Mucosa of stomach (tissue), 1 donor: ENCODE results near the gene TMPRSS6.

Source experiments
- H3K27me3 ChIP-seq: one replicate; pipeline ENCODE4 v1.7.0; 2013; ENCODE audit warnings: mild to moderate bottlenecking, low read length; ENCODE audit not compliant: control insufficient read depth, insufficient read depth
- H3K36me3 ChIP-seq: one replicate; pipeline ENCODE4 v1.7.0; 2013; ENCODE audit warnings: low read length; ENCODE audit not compliant: control insufficient read depth, insufficient read depth
- H3K4me1 ChIP-seq: one replicate; pipeline ENCODE4 v1.7.0; 2013; ENCODE audit warnings: mild to moderate bottlenecking, low read length; ENCODE audit not compliant: control insufficient read depth, insufficient read depth
- H3K4me3 ChIP-seq: one replicate; pipeline ENCODE4 v1.7.0; 2013; ENCODE audit warnings: low read length
- H3K9ac ChIP-seq: one replicate; pipeline ENCODE4 v1.7.0; 2013; ENCODE audit warnings: mild to moderate bottlenecking, low read length, moderate library complexity
- H3K9me3 ChIP-seq: one replicate; pipeline ENCODE4 v1.7.0; 2013; ENCODE audit warnings: mild to moderate bottlenecking, low read length, moderate library complexity; ENCODE audit not compliant: control insufficient read depth
- donor health status: Pancreatic carcinoma.

The TMPRSS6 gene

GRCh38 chr22:37105154-37105553 is 4.4 kb downstream of the TMPRSS6 start:
- H3K27me3 ChIP-seq = peaks cover 3% of the 10 kb centered on the region
- H3K36me3 ChIP-seq = no peaks in the 10 kb centered on the region

GRCh38 chr22:37103656-37104452 is 5.7 kb downstream of the TMPRSS6 start:
- H3K36me3 ChIP-seq = no peaks in the 10 kb centered on the region
- peaks cover 29% of the 10 kb centered on the region for H3K4me1 ChIP-seq
- no peak overlapping the region for H3K4me3 ChIP-seq
- H3K27me3 ChIP-seq = peaks cover 3% of the 10 kb centered on the region
- H3K9ac ChIP-seq = no peak overlapping the region
- no peaks in the 10 kb centered on the region for H3K9me3 ChIP-seq

More at GRCh38 chr22:37105154-37105553, 4.4 kb downstream of the TMPRSS6 start:
- Histone ChIP-seq H3K4me3 (no peak overlapping the region), H3K4me1 (peaks cover 28% of the 10 kb centered on the region), H3K9me3 (no peaks in the 10 kb centered on the region), H3K9ac (no peak overlapping the region)

- Histone ChIP-seq H3K4me3 (no peak overlapping the region), H3K9ac (no peak overlapping the region), H3K4me1 (peaks cover 24% of the 10 kb centered on the region), H3K9me3 (no peaks in the 10 kb centered on the region), H3K36me3 (no peaks in the 10 kb centered on the region), H3K27me3 (peaks cover 6% of the 10 kb centered on the region)
Observed at GRCh38 chr22:37103151-37103550, 6.4 kb downstream of the TMPRSS6 start.

DNA sequence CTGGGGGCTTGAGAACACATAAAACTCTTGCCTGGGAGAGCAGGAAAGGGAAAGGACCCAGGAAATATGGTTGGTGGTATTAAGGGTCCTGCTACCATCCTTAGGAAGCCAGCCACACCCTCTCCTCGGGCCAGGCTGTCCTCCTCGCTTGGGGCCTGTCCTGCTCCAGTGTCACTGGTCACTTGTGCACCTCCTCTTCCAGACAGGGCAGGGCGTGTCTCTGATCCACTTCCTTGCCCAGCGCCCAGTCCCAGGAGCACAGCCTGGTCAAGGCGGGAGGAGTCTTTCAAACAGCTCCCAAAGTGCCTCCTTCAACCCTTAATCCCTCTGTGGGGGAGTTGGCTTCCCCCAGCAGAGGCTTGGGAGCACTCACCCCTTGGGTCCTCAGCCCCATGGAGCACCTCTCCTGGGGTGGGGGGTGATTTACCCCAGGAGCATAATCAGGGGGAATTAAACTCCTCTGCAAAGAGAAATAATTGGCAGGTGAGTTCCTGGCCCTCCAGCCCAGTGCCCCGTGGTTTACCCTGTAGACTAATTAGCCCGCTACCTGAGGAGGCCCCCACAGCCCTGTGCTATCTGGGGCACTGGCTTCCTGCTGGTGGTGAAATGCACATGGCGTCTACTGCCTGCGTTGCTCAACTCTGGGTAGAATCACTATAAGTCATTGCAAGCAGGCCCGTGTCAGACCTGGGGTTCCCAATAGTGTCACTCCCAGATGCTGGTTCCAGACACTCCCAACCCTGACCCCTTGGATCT is 8.0 kb downstream of the TMPRSS6 start:
- H3K4me1 ChIP-seq = peaks cover 24% of the 10 kb centered on the region
- H3K27me3 ChIP-seq = peaks cover 19% of the 10 kb centered on the region
- no peaks in the 10 kb centered on the region for H3K9me3 ChIP-seq
- H3K36me3 ChIP-seq = no peaks in the 10 kb centered on the region
- H3K9ac ChIP-seq = peak overlapping the region; percentile 47
- H3K4me3 ChIP-seq = no peak overlapping the region

DNA sequence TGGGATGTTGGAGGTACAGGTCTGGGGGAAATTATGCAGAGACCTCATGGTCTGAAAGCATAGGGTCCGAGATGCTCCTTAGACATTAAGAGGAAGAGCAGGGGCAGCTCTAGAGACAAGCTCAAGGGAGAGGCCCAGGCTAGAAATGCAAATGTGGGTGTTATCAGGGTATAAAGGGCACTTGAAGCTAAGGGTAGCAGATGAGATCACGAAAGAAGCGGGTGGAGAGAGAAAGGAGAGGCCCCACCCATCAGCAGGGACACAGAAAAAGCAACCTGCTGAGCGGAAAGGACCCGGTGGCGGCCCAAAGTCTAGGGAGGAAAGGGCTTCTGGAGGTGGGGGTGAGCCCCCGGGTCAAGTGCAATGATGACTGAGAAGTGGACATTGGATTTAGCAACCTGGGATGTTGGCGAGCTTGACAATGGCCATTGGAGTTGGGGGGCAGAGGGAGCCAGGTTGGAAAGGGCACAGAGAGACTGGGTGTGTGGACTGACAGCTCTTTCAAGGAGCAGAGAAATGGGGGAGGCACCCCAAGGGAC is 8.9 kb downstream of the TMPRSS6 start:
- peak overlapping the region; percentile 47 for H3K9ac ChIP-seq
- H3K9me3 ChIP-seq = no peaks in the 10 kb centered on the region
- H3K4me1 ChIP-seq = peaks cover 24% of the 10 kb centered on the region
- H3K36me3 ChIP-seq = no peaks in the 10 kb centered on the region
- H3K4me3 ChIP-seq = no peak overlapping the region
- H3K27me3 ChIP-seq = peaks cover 21% of the 10 kb centered on the region

DNA sequence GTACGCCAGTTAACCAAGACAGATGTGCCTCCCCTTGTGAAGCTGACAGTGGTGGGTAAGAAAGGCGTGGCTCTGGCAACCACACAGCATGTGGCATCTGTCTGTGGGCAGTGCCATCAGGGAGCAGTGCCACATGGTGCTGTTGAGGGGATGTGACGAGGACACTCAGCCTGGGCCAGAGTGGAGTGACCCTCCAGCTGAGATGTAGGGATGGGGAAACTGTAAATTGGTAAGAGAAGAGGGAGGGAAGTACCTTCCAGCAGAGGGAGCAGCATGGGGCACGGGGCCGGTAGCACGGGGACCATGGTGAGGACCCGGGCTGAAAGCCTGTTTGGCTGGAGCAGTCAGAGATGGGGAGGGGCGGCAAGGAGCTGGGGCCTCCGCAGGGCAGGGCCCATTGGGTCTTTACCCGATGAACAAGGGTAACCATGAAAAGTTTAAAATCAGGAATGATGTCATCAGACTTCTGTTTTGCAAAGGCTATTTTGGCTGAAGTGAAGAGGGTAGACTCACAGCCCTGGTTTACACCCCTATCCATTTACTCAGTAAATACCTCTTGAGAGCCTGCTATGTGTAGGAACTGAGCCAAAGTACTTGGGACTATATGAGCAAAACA is 10.4 kb downstream of the TMPRSS6 start:
- no peaks in the 10 kb centered on the region for H3K36me3 ChIP-seq
- H3K4me3 ChIP-seq = no peak overlapping the region
- no peak overlapping the region for H3K9ac ChIP-seq
- H3K9me3 ChIP-seq = no peaks in the 10 kb centered on the region
- peaks cover 24% of the 10 kb centered on the region for H3K4me1 ChIP-seq
- peaks cover 21% of the 10 kb centered on the region for H3K27me3 ChIP-seq

GRCh38 chr22:37097346-37097745 is 12.2 kb downstream of the TMPRSS6 start:
- Histone ChIP-seq H3K4me1 (peaks cover 24% of the 10 kb centered on the region), H3K36me3 (no peaks in the 10 kb centered on the region), H3K27me3 (peaks cover 18% of the 10 kb centered on the region), H3K4me3 (no peak overlapping the region), H3K9ac (no peak overlapping the region), H3K9me3 (no peaks in the 10 kb centered on the region)

- Histone ChIP-seq H3K9ac (no peak overlapping the region), H3K27me3 (peaks cover 18% of the 10 kb centered on the region), H3K4me1 (peaks cover 9% of the 10 kb centered on the region), H3K9me3 (no peaks in the 10 kb centered on the region), H3K4me3 (no peak overlapping the region), H3K36me3 (no peaks in the 10 kb centered on the region)
Observed at GRCh38 chr22:37095113-37095512, 14.4 kb downstream of the TMPRSS6 start.

DNA sequence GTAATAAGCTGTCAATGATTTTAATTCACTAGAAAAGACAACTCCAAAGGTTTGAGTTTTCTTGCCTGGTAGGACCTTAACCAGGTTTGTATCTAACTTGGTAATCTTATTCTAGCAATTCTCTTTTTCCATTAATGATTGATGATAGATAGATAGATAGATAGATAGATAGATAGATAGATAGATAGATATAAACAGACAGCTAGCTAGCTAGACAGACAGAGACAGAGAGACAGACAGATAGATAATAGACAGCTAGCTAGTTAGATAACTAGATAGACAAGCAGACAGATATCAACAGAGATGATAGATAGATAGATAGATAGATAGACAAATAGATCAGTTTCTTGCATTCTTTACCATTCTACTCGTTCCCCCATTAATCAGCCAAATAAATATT is 15.3 kb downstream of the TMPRSS6 start:
- Histone ChIP-seq H3K27me3 (peaks cover 18% of the 10 kb centered on the region), H3K9ac (no peak overlapping the region), H3K4me3 (no peak overlapping the region), H3K36me3 (no peaks in the 10 kb centered on the region), H3K9me3 (no peaks in the 10 kb centered on the region), H3K4me1 (peaks cover under 1% of the 10 kb centered on the region)

DNA sequence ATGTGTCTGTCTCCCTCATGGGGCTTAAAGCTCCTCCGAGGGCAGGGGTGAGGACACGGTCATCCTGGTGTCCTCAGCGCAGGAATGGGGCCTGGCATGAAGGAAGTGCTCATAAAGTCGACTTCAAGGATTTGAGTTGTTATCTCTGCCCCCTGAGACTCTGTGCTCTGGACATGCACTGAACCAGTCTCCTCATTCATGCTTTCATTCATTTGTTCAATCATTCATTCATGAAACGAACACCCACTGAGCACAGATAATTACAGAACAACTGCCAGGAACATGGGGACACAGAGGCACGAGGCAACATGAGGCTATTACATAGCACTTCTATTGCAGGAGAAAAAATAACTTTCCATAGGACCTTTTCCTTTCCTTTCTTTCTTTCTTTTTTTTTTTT is 16.5 kb downstream of the TMPRSS6 start:
- no peaks in the 10 kb centered on the region for H3K36me3 ChIP-seq
- no peak overlapping the region for H3K4me3 ChIP-seq
- no peaks in the 10 kb centered on the region for H3K9me3 ChIP-seq
- no peak overlapping the region for H3K9ac ChIP-seq
- H3K4me1 ChIP-seq = no peaks in the 10 kb centered on the region
- peaks cover 22% of the 10 kb centered on the region for H3K27me3 ChIP-seq

GRCh38 chr22:37091994-37092393 is 17.5 kb downstream of the TMPRSS6 start:
- no peak overlapping the region for H3K9ac ChIP-seq
- H3K36me3 ChIP-seq = no peaks in the 10 kb centered on the region
- no peaks in the 10 kb centered on the region for H3K4me1 ChIP-seq
- H3K9me3 ChIP-seq = no peaks in the 10 kb centered on the region
- H3K4me3 ChIP-seq = no peak overlapping the region
- peaks cover 16% of the 10 kb centered on the region for H3K27me3 ChIP-seq
